HepG2 (cell line): ENCODE results near the gene ARAP1. TPM values are rescaled to one million over a fixed set of nuclear protein-coding genes. Genes with fewer than 3 reads are reported as not detected.

Source experiments
- ELF1 ChIP-seq: sonication (generic); formaldehyde crosslinking; IDR thresholded peaks from 2 replicates; pipeline ENCODE4 v1.4.0; 2020; ENCODE audit warnings: missing genetic modification reagents
- GABPA ChIP-seq, 2 experiments: IDR thresholded peaks; 2 replicates each; pipeline ENCODE4 v1.6.1; 2011 to 2016; ENCODE audit warnings: low read depth in 2 of 2, low read length in 1 of 2, missing biosample characterization in 1 of 2, missing genetic modification characterization in 1 of 2
- HNRNPL ChIP-seq: fragments of 200-400 bp; formaldehyde crosslinking; IDR thresholded peaks from 2 replicates; pipeline ENCODE4 v1.6.1; 2017; ENCODE audit warnings: mild to moderate bottlenecking, low read depth, low read length
- IKZF1 ChIP-seq: fragments of 450-650 bp; IDR thresholded peaks from 2 replicates; pipeline ENCODE4 v1.7.1; 2016
- NFATC3 ChIP-seq: sonication (generic); formaldehyde crosslinking; IDR thresholded peaks from 2 replicates; pipeline ENCODE4 v1.5.1; 2020; ENCODE audit warnings: mild to moderate bottlenecking, missing genetic modification reagents
- NR2C2 ChIP-seq: sonication (generic); formaldehyde crosslinking; IDR thresholded peaks from 2 replicates; pipeline ENCODE4 v1.4.0; 2020; ENCODE audit warnings: missing genetic modification reagents, mild to moderate bottlenecking, moderate library complexity, borderline replicate concordance
- POLR2A ChIP-seq, 2 experiments: IDR thresholded peaks; 2 replicates each; pipeline ENCODE4 v1.6.1; 2011; ENCODE audit warnings: low read depth in 2 of 2, low read length in 2 of 2, mild to moderate bottlenecking in 1 of 2, moderate library complexity in 1 of 2; ENCODE audit not compliant: insufficient read depth in 1 of 2
- ZBTB38 ChIP-seq: sonication (generic); formaldehyde crosslinking; IDR thresholded peaks from 2 replicates; pipeline ENCODE4 v1.5.1; 2020; ENCODE audit warnings: mild to moderate bottlenecking, missing genetic modification reagents
- ZBTB7B ChIP-seq: sonication (generic); formaldehyde crosslinking; IDR thresholded peaks from 2 replicates; pipeline ENCODE4 v1.4.0; 2020; ENCODE audit warnings: missing genetic modification reagents
- ZC3H13 ChIP-seq: sonication (generic); formaldehyde crosslinking; IDR thresholded peaks from 2 replicates; pipeline ENCODE4 v1.8.1; 2023; ENCODE audit warnings: mild to moderate bottlenecking, missing genetic modification reagents, moderate library complexity
- ZNF577 ChIP-seq: sonication (generic); formaldehyde crosslinking; IDR thresholded peaks from 2 replicates; pipeline ENCODE4 v1.4.0; 2020; ENCODE audit warnings: mild to moderate bottlenecking, low read depth, missing genetic modification reagents, borderline replicate concordance
- ZNF619 ChIP-seq: sonication (generic); formaldehyde crosslinking; IDR thresholded peaks from 2 replicates; pipeline ENCODE4 v1.4.0; 2020; ENCODE audit warnings: mild to moderate bottlenecking, missing genetic modification reagents
- polyA plus RNA-seq, 8 experiments: library from polyadenylated mRNA; depleted of rRNA in 3 of 8; stranded (reverse) in 7 of 8; unstranded in 1 of 8; fragments of >200 nt; fragmentation: Illumina TruSeq in 4 of 8; extraction: Trizol in 4 of 8; gene quantifications; 2 replicates each; pipeline versions ENCODE4 v1.2.1 to v1.2.3, GENCODE V29; 2011 to 2016; ENCODE audit warnings: low read depth in 4 of 8, missing spikeins in 1 of 8, mixed read lengths in 1 of 8; ENCODE audit not compliant: insufficient read depth in 1 of 8
- total RNA-seq, 5 experiments: library from RNA; depleted of rRNA; stranded (reverse); fragments of >200 nt; fragmentation: Illumina TruSeq; extraction: Trizol; gene quantifications; 2 replicates each; pipeline ENCODE4 v1.2.3, GENCODE V29; 2016; ENCODE audit warnings: low read depth in 1 of 5
- TF ChIP-seq, protein P1 (sequence below): sonication (generic); formaldehyde crosslinking; IDR thresholded peaks from 2 replicates; pipeline ENCODE4 v1.4.0; 2020; ENCODE audit warnings: missing genetic modification reagents
- TF ChIP-seq, protein P2 (sequence below): sonication (generic); formaldehyde crosslinking; IDR thresholded peaks from 2 replicates; pipeline ENCODE4 v1.5.0; 2020; ENCODE audit warnings: mild to moderate bottlenecking, missing genetic modification reagents, moderate library complexity
- TF ChIP-seq, protein P3 (sequence below): sonication (generic); formaldehyde crosslinking; IDR thresholded peaks from 2 replicates; pipeline ENCODE4 v1.4.0; 2020; ENCODE audit warnings: missing genetic modification reagents

ARAP1 gene
- total and polyA plus RNA-seq, 2 of the 13 experiments (the other 11 are each of a cell fraction or from before 2014, with no cell fraction given) = 43.2 to 55.5 TPM

DNA sequence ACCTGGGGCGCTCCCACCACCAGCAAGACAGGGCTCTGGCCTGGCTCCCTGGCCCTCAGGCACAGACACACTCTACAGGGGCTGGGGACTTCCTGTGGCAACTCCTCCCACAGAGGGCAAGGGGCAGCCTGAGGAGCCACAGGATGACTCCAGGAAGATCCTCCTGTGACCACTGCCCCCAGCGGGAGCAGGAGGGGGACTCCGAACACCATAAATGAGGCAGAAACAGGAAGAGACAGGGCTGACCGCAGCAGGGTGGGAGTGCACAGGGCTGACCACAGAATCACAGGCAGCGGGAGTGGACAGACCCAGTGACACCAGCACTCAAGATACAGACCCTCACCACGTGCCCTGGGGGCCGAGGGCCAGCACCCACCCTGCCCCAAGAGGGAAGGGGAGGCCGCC lies 10.8 kb downstream of the ARAP1 start (continued):
- TF ChIP-seq, protein P1, sequence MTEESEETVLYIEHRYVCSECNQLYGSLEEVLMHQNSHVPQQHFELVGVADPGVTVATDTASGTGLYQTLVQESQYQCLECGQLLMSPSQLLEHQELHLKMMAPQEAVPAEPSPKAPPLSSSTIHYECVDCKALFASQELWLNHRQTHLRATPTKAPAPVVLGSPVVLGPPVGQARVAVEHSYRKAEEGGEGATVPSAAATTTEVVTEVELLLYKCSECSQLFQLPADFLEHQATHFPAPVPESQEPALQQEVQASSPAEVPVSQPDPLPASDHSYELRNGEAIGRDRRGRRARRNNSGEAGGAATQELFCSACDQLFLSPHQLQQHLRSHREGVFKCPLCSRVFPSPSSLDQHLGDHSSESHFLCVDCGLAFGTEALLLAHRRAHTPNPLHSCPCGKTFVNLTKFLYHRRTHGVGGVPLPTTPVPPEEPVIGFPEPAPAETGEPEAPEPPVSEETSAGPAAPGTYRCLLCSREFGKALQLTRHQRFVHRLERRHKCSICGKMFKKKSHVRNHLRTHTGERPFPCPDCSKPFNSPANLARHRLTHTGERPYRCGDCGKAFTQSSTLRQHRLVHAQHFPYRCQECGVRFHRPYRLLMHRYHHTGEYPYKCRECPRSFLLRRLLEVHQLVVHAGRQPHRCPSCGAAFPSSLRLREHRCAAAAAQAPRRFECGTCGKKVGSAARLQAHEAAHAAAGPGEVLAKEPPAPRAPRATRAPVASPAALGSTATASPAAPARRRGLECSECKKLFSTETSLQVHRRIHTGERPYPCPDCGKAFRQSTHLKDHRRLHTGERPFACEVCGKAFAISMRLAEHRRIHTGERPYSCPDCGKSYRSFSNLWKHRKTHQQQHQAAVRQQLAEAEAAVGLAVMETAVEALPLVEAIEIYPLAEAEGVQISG = peak; percentile 36; the same call in 1 of the 2 replicates
- TF ChIP-seq IKZF1 = no peak
- TF ChIP-seq NR2C2 (CRISPR knock-in tag) = peak; percentile 55
- no peak for TF ChIP-seq ZNF619 (CRISPR knock-in tag)
- no peak for TF ChIP-seq GABPA (IDR thresholded peaks at IDR 0.05; ENCODE audit: low read depth, low read length)
- TF ChIP-seq GABPA (CRISPR knock-in tag; IDR thresholded peaks at IDR 0.05; ENCODE audit: low read depth) = peak; percentile 57
- no peak for TF ChIP-seq NFATC3 (CRISPR knock-in tag)
- 0 out of 4 replicates have a peak, but pooled peaks of 1 of the 2 experiments have one; percentile 23 for TF ChIP-seq POLR2A (IDR thresholded peaks at IDR 0.05; ENCODE audit: insufficient read depth in 1 of 2, low read depth in 2 of 2, low read length in 2 of 2)
- TF ChIP-seq ELF1 = no peak
- TF ChIP-seq, protein P2, sequence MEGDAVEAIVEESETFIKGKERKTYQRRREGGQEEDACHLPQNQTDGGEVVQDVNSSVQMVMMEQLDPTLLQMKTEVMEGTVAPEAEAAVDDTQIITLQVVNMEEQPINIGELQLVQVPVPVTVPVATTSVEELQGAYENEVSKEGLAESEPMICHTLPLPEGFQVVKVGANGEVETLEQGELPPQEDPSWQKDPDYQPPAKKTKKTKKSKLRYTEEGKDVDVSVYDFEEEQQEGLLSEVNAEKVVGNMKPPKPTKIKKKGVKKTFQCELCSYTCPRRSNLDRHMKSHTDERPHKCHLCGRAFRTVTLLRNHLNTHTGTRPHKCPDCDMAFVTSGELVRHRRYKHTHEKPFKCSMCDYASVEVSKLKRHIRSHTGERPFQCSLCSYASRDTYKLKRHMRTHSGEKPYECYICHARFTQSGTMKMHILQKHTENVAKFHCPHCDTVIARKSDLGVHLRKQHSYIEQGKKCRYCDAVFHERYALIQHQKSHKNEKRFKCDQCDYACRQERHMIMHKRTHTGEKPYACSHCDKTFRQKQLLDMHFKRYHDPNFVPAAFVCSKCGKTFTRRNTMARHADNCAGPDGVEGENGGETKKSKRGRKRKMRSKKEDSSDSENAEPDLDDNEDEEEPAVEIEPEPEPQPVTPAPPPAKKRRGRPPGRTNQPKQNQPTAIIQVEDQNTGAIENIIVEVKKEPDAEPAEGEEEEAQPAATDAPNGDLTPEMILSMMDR (CRISPR knock-in tag) = peak; percentile 47
- TF ChIP-seq, protein P3, sequence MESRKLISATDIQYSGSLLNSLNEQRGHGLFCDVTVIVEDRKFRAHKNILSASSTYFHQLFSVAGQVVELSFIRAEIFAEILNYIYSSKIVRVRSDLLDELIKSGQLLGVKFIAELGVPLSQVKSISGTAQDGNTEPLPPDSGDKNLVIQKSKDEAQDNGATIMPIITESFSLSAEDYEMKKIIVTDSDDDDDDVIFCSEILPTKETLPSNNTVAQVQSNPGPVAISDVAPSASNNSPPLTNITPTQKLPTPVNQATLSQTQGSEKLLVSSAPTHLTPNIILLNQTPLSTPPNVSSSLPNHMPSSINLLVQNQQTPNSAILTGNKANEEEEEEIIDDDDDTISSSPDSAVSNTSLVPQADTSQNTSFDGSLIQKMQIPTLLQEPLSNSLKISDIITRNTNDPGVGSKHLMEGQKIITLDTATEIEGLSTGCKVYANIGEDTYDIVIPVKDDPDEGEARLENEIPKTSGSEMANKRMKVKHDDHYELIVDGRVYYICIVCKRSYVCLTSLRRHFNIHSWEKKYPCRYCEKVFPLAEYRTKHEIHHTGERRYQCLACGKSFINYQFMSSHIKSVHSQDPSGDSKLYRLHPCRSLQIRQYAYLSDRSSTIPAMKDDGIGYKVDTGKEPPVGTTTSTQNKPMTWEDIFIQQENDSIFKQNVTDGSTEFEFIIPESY (CRISPR knock-in tag) = peak; percentile 61; the same call in 1 of the 2 replicates
- no peak for TF ChIP-seq HNRNPL
- TF ChIP-seq ZC3H13 (CRISPR knock-in tag) = no peak
- peak; percentile 57 for TF ChIP-seq ZBTB38 (CRISPR knock-in tag)
- no peak for TF ChIP-seq ZNF577
- 0 out of 2 replicates have a peak, but pooled peaks have one; percentile 44 for TF ChIP-seq ZBTB7B (CRISPR knock-in tag)
- TF ChIP-seq, all 625 proteins: peak for 27
